ENCODE measurements around the gene COL8A1.

- no peak for TF ChIP-seq CTCF (conservative IDR thresholded peaks at IDR 0.05)
- TF ChIP-seq ZFX (IDR thresholded peaks at IDR 0.05): no peak
Measured at GRCh38 chr3:99683876-99684275, 45.5 kb downstream of the COL8A1 start.

Measured in C4-2B (cell line).